IPS-20b (cell line): Measurements from ENCODE around the gene ZNF407.

Experiments used
- H3K27ac ChIP-seq: one replicate; pipeline ENCODE4 v1.5.1; 2013; ENCODE audit warnings: low read length
- H3K27me3 ChIP-seq: 2 replicates; pipeline ENCODE4 v1.6.1; 2013; ENCODE audit warnings: mild to moderate bottlenecking, low read length, inconsistent platforms; ENCODE audit not compliant: insufficient read depth
- H3K36me3 ChIP-seq: 2 replicates; pipeline ENCODE4 v1.6.1; 2013; ENCODE audit warnings: low read depth, mild to moderate bottlenecking, inconsistent platforms, low read length, moderate library complexity; ENCODE audit not compliant: insufficient read depth
- H3K4me1 ChIP-seq: 2 replicates; pipeline ENCODE4 v1.6.1; 2013; ENCODE audit warnings: mild to moderate bottlenecking, control low read depth, inconsistent platforms, low read length, moderate library complexity; ENCODE audit not compliant: insufficient read depth
- H3K4me3 ChIP-seq: 2 replicates; pipeline ENCODE4 v1.5.1; 2013; ENCODE audit warnings: mild to moderate bottlenecking, low read length, inconsistent platforms
- H3K9ac ChIP-seq: 2 replicates; pipeline ENCODE4 v1.6.1; 2013; ENCODE audit warnings: low read depth, mild to moderate bottlenecking, inconsistent platforms, low read length, moderate library complexity
- H3K9me3 ChIP-seq: 2 replicates; pipeline ENCODE4 v1.6.1; 2013; ENCODE audit warnings: mild to moderate bottlenecking, low read depth, low read length, inconsistent platforms; ENCODE audit not compliant: insufficient read depth

The ZNF407 gene

GRCh38 chr18:74631212-74631611 is 33.5 kb downstream of the ZNF407 start:
- Histone ChIP-seq H3K9ac (no peak overlapping the region), H3K9me3 (no peaks in the 10 kb centered on the region), H3K27me3 (no peaks in the 10 kb centered on the region), H3K4me1 (no peaks in the 10 kb centered on the region), H3K4me3 (no peak overlapping the region), H3K27ac (no peak overlapping the region), H3K36me3 (peaks cover 12% of the 10 kb centered on the region; the same call in 1 of the 2 replicates)

GRCh38 chr18:74631623-74632350 is 34.1 kb downstream of the ZNF407 start:
- H3K4me1 ChIP-seq = no peaks in the 10 kb centered on the region
- H3K36me3 ChIP-seq = peaks cover 12% of the 10 kb centered on the region; the same call in 1 of the 2 replicates
- H3K4me3 ChIP-seq = no peak overlapping the region
- H3K27me3 ChIP-seq = no peaks in the 10 kb centered on the region
- no peak overlapping the region for H3K27ac ChIP-seq
- no peak overlapping the region for H3K9ac ChIP-seq
- H3K9me3 ChIP-seq = no peaks in the 10 kb centered on the region

- H3K9me3 ChIP-seq = no peaks in the 10 kb centered on the region
- H3K27ac ChIP-seq = no peak overlapping the region
- peaks cover 12% of the 10 kb centered on the region; the same call in 1 of the 2 replicates for H3K36me3 ChIP-seq
- no peaks in the 10 kb centered on the region for H3K27me3 ChIP-seq
- H3K4me3 ChIP-seq = no peak overlapping the region
- no peaks in the 10 kb centered on the region for H3K4me1 ChIP-seq
- no peak overlapping the region for H3K9ac ChIP-seq
Observed at GRCh38 chr18:74632351-74632679, 34.6 kb downstream of the ZNF407 start.

- no peak overlapping the region for H3K4me3 ChIP-seq
- no peak overlapping the region for H3K9ac ChIP-seq
- no peak overlapping the region for H3K27ac ChIP-seq
- no peaks in the 10 kb centered on the region for H3K27me3 ChIP-seq
- peaks cover under 1% of the 10 kb centered on the region; the same call in 1 of the 2 replicates for H3K4me1 ChIP-seq
- H3K9me3 ChIP-seq = no peaks in the 10 kb centered on the region
- peaks cover 12% of the 10 kb centered on the region; the same call in 1 of the 2 replicates for H3K36me3 ChIP-seq
Observed at GRCh38 chr18:74632856-74633255, 35.2 kb downstream of the ZNF407 start.

GRCh38 chr18:74633652-74634352 is 36.1 kb downstream of the ZNF407 start:
- Histone ChIP-seq H3K27me3 (no peaks in the 10 kb centered on the region), H3K9me3 (no peaks in the 10 kb centered on the region), H3K36me3 (peaks cover 12% of the 10 kb centered on the region; the same call in 1 of the 2 replicates), H3K4me3 (no peak overlapping the region), H3K27ac (no peak overlapping the region), H3K4me1 (peaks cover 6% of the 10 kb centered on the region; the same call in 1 of the 2 replicates), H3K9ac (no peak overlapping the region)

GRCh38 chr18:74635224-74635975 is 37.7 kb downstream of the ZNF407 start:
- H3K4me3 ChIP-seq = no peak overlapping the region
- no peak overlapping the region for H3K27ac ChIP-seq
- H3K36me3 ChIP-seq = peaks cover 12% of the 10 kb centered on the region; the same call in 1 of the 2 replicates
- no peaks in the 10 kb centered on the region for H3K27me3 ChIP-seq
- no peak overlapping the region for H3K9ac ChIP-seq
- H3K4me1 ChIP-seq = peaks cover 6% of the 10 kb centered on the region; the same call in 1 of the 2 replicates
- no peaks in the 10 kb centered on the region for H3K9me3 ChIP-seq

- Histone ChIP-seq H3K4me3 (no peak overlapping the region), H3K9ac (no peak overlapping the region), H3K9me3 (no peaks in the 10 kb centered on the region), H3K27me3 (no peaks in the 10 kb centered on the region), H3K4me1 (peaks cover 17% of the 10 kb centered on the region; the same call in 1 of the 2 replicates), H3K27ac (no peak overlapping the region), H3K36me3 (peaks cover 12% of the 10 kb centered on the region; the same call in 1 of the 2 replicates)
Observed at GRCh38 chr18:74637070-74637469, 39.4 kb downstream of the ZNF407 start.

- Histone ChIP-seq H3K4me3 (no peak overlapping the region), H3K36me3 (peaks cover 8% of the 10 kb centered on the region; the same call in 1 of the 2 replicates), H3K27me3 (no peaks in the 10 kb centered on the region), H3K9ac (no peak overlapping the region), H3K9me3 (no peaks in the 10 kb centered on the region), H3K4me1 (peaks cover 17% of the 10 kb centered on the region; the same call in 1 of the 2 replicates), H3K27ac (no peak overlapping the region)
Observed at GRCh38 chr18:74638210-74638609, 40.5 kb downstream of the ZNF407 start.

GRCh38 chr18:74644713-74645112 is 47.0 kb downstream of the ZNF407 start:
- Histone ChIP-seq H3K4me3 (no peak overlapping the region), H3K27me3 (no peaks in the 10 kb centered on the region), H3K4me1 (peaks cover 11% of the 10 kb centered on the region; the same call in 1 of the 2 replicates), H3K27ac (no peak overlapping the region), H3K9me3 (no peaks in the 10 kb centered on the region), H3K36me3 (no peaks in the 10 kb centered on the region), H3K9ac (no peak overlapping the region)

GRCh38 chr18:74645679-74646078 is 48.0 kb downstream of the ZNF407 start:
- H3K4me3 ChIP-seq = no peak overlapping the region
- peaks cover 9% of the 10 kb centered on the region; the same call in 1 of the 2 replicates for H3K4me1 ChIP-seq
- H3K9me3 ChIP-seq = no peaks in the 10 kb centered on the region
- no peak overlapping the region for H3K27ac ChIP-seq
- no peak overlapping the region for H3K9ac ChIP-seq
- no peaks in the 10 kb centered on the region for H3K27me3 ChIP-seq
- H3K36me3 ChIP-seq = no peaks in the 10 kb centered on the region

GRCh38 chr18:74651327-74652128 is 53.9 kb downstream of the ZNF407 start:
- Histone ChIP-seq H3K9ac (no peak overlapping the region), H3K9me3 (no peaks in the 10 kb centered on the region), H3K36me3 (no peaks in the 10 kb centered on the region), H3K27me3 (no peaks in the 10 kb centered on the region), H3K27ac (no peak overlapping the region), H3K4me3 (no peak overlapping the region), H3K4me1 (no peaks in the 10 kb centered on the region)
